Neural cell (in vitro differentiated cells): ENCODE results near the gene C19orf85. TPM values are rescaled to one million over a fixed set of nuclear protein-coding genes. Genes with fewer than 3 reads are reported as not detected.
"Not testable (repeated sequence)": the region's sequence is repeated elsewhere in the genome, so short reads cannot be mapped to it uniquely, and the experiment has no call there.

Experiments used
- H2AFZ ChIP-seq: fragments of 200-600, 300-800 bp; sonication (generic), shearing (Covaris generic); 2 replicates; pipeline ENCODE4 v1.6.0; 2014; ENCODE audit warnings: low read depth, mild to moderate bottlenecking, antibody characterized with exemption, low read length, moderate library complexity
- H3F3A ChIP-seq: fragments of 200-600 bp; shearing (Covaris generic); 2 replicates; pipeline ENCODE4 v1.6.1; 2016; ENCODE audit warnings: mild to moderate bottlenecking, moderate library complexity, mixed read lengths, antibody characterized with exemption, low read length; ENCODE audit not compliant: insufficient read depth, poor library complexity, severe bottlenecking
- H3K27ac ChIP-seq: fragments of 200-600, 300-800 bp; sonication (generic), shearing (Covaris generic); 2 replicates; pipeline ENCODE4 v1.5.1; 2014; ENCODE audit warnings: mild to moderate bottlenecking, low read length, moderate library complexity
- H3K27me3 ChIP-seq: fragments of 300-800, 200-600 bp; sonication (generic), shearing (Covaris generic); 2 replicates; pipeline ENCODE4 v1.6.0; 2014; ENCODE audit warnings: mild to moderate bottlenecking, low read depth, low read length, moderate library complexity; ENCODE audit not compliant: insufficient read depth
- H3K36me3 ChIP-seq: fragments of 300-800, 200-600 bp; sonication (generic), shearing (Covaris generic); 2 replicates; pipeline ENCODE4 v1.5.1; 2014; ENCODE audit warnings: mild to moderate bottlenecking, antibody characterized with exemption, low read length, moderate library complexity; ENCODE audit not compliant: insufficient read depth
- H3K4me2 ChIP-seq: fragments of 300-800, 200-600 bp; sonication (generic), shearing (Covaris generic); 2 replicates; pipeline ENCODE4 v1.6.0; 2014; ENCODE audit warnings: mild to moderate bottlenecking, low read length
- H3K4me3 ChIP-seq: fragments of 300-800, 200-600 bp; sonication (generic), shearing (Covaris generic); 2 replicates; pipeline ENCODE4 v1.5.1; 2014; ENCODE audit warnings: mild to moderate bottlenecking, low read length, moderate library complexity
- H3K79me2 ChIP-seq: fragments of 200-600 bp; shearing (Covaris generic); replicated peaks from 2 replicates; pipeline ENCODE4 v1.6.0; 2014; ENCODE audit warnings: mild to moderate bottlenecking, low read length, moderate library complexity; ENCODE audit not compliant: insufficient read depth
- H3K9ac ChIP-seq: fragments of 300-800, 200-600 bp; sonication (generic), shearing (Covaris generic); 2 replicates; pipeline ENCODE4 v1.6.1; 2016; ENCODE audit warnings: mild to moderate bottlenecking, low read length, mixed read lengths
- H3K9me2 ChIP-seq: fragments of 200-600 bp; shearing (Covaris generic); 2 replicates; pipeline ENCODE4 v1.6.1; 2016; ENCODE audit warnings: mild to moderate bottlenecking, low read length, mixed read lengths; ENCODE audit not compliant: insufficient read depth
- H3K9me3 ChIP-seq: fragments of 200-600, 300-800 bp; sonication (generic), shearing (Covaris generic); 2 replicates; pipeline ENCODE4 v1.6.1; 2016; ENCODE audit warnings: mild to moderate bottlenecking, mixed run types, low read length, moderate library complexity, mixed read lengths
- H4K20me1 ChIP-seq: fragments of 200-600 bp; shearing (Covaris generic); 2 replicates; pipeline ENCODE4 v1.6.1; 2016; ENCODE audit warnings: mild to moderate bottlenecking, mixed run types; ENCODE audit not compliant: insufficient read depth
- EZH2 ChIP-seq: fragments of 200-600, 300-800 bp; shearing (Covaris generic), sonication (generic); IDR thresholded peaks from 2 replicates; pipeline ENCODE4 v1.6.1; 2014; ENCODE audit warnings: antibody characterized with exemption, low read length, borderline replicate concordance, mild to moderate bottlenecking; ENCODE audit not compliant: insufficient read depth, poor library complexity, severe bottlenecking
- MXI1 ChIP-seq: fragments of 450-650 bp; conservative IDR thresholded peaks from 2 replicates; pipeline ENCODE4 v1.6.1; 2014; ENCODE audit warnings: antibody characterized with exemption, mild to moderate bottlenecking; ENCODE audit not compliant: poor library complexity, severe bottlenecking
- RAD21 ChIP-seq: fragments of 450-650 bp; conservative IDR thresholded peaks from 2 replicates; pipeline ENCODE4 v1.6.1; 2014; ENCODE audit warnings: antibody characterized with exemption, mild to moderate bottlenecking, moderate library complexity
- SMC3 ChIP-seq: fragments of 450-650 bp; conservative IDR thresholded peaks from 2 replicates; pipeline ENCODE4 v1.6.1; 2014; ENCODE audit warnings: antibody characterized with exemption, mild to moderate bottlenecking, moderate library complexity; ENCODE audit not compliant: poor library complexity
- TAF1 ChIP-seq: IDR thresholded peaks from 2 replicates; pipeline ENCODE4 v1.6.1; 2012; ENCODE audit warnings: low read depth
- polyA plus RNA-seq: library from polyadenylated mRNA; depleted of rRNA; stranded (reverse); fragments of >200 nt; gene quantifications from 2 replicates; pipeline ENCODE4 v1.2.3, GENCODE V29; 2014
- TF ChIP-seq, protein P1 (sequence below): IDR thresholded peaks from 2 replicates; pipeline ENCODE4 v1.6.1; 2012; ENCODE audit warnings: borderline replicate concordance
- TF ChIP-seq, protein P2 (sequence below): fragments of 450-650 bp; IDR thresholded peaks from 2 replicates; pipeline ENCODE4 v1.5.1; 2014; ENCODE audit warnings: antibody characterized with exemption, mild to moderate bottlenecking, moderate library complexity; ENCODE audit not compliant: poor library complexity, severe bottlenecking

Gene C19orf85
- polyA plus RNA-seq, 1 donor from 2014 or later = 0.19 TPM

DNA sequence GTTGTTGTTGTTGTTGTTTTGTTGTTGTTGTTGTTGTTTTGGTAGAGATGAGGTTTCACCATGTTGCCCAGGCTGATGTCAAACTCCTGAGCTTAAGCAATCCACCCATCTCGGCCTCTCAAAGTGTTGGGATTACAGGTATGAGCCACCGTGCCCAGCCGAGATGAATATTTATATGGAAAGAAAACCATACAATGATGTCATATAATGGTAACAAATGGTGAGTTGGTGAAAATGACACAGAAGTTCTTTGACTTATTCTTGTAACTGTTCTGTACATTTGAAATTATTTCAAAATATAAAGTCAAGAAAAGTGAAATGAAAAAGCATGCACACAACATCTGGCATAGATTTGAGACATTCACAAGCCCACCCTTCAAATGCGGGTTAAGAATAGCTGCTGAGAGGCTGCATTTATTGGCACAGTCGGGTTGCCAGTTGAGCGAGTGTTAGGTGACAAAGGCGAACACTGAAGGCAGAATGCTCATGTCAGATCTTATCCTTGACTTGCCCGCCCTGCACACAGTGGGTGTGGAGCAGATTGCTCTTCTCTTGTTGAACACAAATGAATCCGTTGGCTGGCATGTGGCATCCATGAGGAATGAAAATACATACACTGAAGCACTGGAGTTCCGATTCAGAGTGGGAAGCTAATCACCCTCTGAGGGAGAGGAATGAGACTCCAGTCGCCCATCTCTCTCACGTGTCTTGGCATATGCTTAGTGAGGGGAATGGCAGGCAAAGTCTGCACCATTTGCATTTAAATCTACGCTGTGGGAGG is 41.1 kb downstream of the C19orf85 start:
- no peaks in the 10 kb centered on the region for H3K36me3 ChIP-seq
- no peak for TF ChIP-seq RAD21
- H3K4me3 ChIP-seq = no peak overlapping the region
- H4K20me1 ChIP-seq = no peaks in the 10 kb centered on the region
- H3K27ac ChIP-seq = no peak overlapping the region
- no peaks in the 10 kb centered on the region for H3F3A ChIP-seq
- no peaks in the 10 kb centered on the region for H3K9me2 ChIP-seq
- H3K9ac ChIP-seq = no peak overlapping the region
- H3K27me3 ChIP-seq = no peaks in the 10 kb centered on the region
- H3K9me3 ChIP-seq = no peaks in the 10 kb centered on the region
- H3K4me2 ChIP-seq = no peak overlapping the region
- H2AFZ ChIP-seq = no peak overlapping the region
- H3K79me2 ChIP-seq = no peaks in the 10 kb centered on the region

- H3K9ac ChIP-seq, H3K27ac ChIP-seq, H3K79me2 ChIP-seq, H2AFZ ChIP-seq, H3K27me3 ChIP-seq, H3K36me3 ChIP-seq, H3K9me2 ChIP-seq, H4K20me1 ChIP-seq, H3K4me2 ChIP-seq, H3F3A ChIP-seq, H3K4me3 ChIP-seq, H3K9me3 ChIP-seq: not testable (repeated sequence)
These were observed 43.3 kb downstream of the C19orf85 start for GRCh38 chr19:55421281-55421680.

- TF ChIP-seq MXI1 = no peak
- no peak for TF ChIP-seq TAF1
- TF ChIP-seq, protein P1, sequence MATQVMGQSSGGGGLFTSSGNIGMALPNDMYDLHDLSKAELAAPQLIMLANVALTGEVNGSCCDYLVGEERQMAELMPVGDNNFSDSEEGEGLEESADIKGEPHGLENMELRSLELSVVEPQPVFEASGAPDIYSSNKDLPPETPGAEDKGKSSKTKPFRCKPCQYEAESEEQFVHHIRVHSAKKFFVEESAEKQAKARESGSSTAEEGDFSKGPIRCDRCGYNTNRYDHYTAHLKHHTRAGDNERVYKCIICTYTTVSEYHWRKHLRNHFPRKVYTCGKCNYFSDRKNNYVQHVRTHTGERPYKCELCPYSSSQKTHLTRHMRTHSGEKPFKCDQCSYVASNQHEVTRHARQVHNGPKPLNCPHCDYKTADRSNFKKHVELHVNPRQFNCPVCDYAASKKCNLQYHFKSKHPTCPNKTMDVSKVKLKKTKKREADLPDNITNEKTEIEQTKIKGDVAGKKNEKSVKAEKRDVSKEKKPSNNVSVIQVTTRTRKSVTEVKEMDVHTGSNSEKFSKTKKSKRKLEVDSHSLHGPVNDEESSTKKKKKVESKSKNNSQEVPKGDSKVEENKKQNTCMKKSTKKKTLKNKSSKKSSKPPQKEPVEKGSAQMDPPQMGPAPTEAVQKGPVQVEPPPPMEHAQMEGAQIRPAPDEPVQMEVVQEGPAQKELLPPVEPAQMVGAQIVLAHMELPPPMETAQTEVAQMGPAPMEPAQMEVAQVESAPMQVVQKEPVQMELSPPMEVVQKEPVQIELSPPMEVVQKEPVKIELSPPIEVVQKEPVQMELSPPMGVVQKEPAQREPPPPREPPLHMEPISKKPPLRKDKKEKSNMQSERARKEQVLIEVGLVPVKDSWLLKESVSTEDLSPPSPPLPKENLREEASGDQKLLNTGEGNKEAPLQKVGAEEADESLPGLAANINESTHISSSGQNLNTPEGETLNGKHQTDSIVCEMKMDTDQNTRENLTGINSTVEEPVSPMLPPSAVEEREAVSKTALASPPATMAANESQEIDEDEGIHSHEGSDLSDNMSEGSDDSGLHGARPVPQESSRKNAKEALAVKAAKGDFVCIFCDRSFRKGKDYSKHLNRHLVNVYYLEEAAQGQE = no peak
- no peak for TF ChIP-seq SMC3
- no peak for TF ChIP-seq RAD21
- TF ChIP-seq, protein P2, sequence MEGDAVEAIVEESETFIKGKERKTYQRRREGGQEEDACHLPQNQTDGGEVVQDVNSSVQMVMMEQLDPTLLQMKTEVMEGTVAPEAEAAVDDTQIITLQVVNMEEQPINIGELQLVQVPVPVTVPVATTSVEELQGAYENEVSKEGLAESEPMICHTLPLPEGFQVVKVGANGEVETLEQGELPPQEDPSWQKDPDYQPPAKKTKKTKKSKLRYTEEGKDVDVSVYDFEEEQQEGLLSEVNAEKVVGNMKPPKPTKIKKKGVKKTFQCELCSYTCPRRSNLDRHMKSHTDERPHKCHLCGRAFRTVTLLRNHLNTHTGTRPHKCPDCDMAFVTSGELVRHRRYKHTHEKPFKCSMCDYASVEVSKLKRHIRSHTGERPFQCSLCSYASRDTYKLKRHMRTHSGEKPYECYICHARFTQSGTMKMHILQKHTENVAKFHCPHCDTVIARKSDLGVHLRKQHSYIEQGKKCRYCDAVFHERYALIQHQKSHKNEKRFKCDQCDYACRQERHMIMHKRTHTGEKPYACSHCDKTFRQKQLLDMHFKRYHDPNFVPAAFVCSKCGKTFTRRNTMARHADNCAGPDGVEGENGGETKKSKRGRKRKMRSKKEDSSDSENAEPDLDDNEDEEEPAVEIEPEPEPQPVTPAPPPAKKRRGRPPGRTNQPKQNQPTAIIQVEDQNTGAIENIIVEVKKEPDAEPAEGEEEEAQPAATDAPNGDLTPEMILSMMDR = no peak
- no peak for TF ChIP-seq EZH2
These were observed 44.8 kb downstream of the C19orf85 start for GRCh38 chr19:55419624-55420236.

More at GRCh38 chr19:55419624-55420236, 44.8 kb downstream of the C19orf85 start:
- no peaks in the 10 kb centered on the region for H3K9me2 ChIP-seq
- H3K27ac ChIP-seq = no peak overlapping the region
- no peaks in the 10 kb centered on the region for H3K9me3 ChIP-seq
- no peak overlapping the region for H3K9ac ChIP-seq
- no peaks in the 10 kb centered on the region for H3F3A ChIP-seq
- no peaks in the 10 kb centered on the region for H4K20me1 ChIP-seq
- no peaks in the 10 kb centered on the region for H3K36me3 ChIP-seq
- H3K4me2 ChIP-seq = no peak overlapping the region
- H2AFZ ChIP-seq = no peak overlapping the region
- no peaks in the 10 kb centered on the region for H3K79me2 ChIP-seq
- H3K4me3 ChIP-seq = no peak overlapping the region
- no peaks in the 10 kb centered on the region for H3K27me3 ChIP-seq
